ENCODE results near the gene RENBP.

DNA sequence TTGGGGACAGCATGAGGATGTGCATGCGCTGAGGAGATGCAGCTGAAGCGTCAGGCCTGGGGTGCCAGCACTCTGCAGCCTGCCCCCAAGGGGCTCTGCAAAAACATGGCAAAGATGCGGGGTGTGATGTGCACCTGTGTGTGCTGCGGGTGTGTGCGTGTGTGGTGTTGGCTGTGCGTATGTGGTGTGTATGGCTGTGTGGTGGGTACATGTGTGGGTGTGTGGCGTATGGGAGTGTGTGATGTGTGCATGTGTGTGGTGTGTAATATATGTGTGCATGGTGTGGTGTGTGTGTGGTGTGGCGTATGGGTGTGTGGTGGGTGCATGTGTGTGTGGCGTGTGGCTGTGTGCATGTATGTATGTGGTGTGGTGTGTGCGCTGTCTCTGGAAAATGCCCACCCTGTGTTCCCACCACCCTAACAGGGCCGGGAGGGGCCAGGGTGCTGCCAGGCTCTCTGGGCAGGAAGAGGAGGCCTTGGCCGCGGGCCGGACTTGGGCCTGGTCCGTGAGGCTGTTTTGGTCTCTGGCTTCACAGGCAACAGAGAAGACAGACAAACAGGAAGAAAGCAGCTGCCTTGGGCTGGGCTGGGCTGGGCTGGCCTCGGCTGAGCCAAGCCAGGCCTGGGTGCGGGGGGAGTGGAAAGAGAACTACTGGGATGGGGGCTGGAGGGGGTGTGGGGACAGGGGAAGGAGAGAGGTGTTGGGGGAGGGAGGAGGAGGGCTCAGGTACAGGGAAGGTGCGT lies 41.0 kb downstream of the RENBP start:
- TF ChIP-seq, protein P1, sequence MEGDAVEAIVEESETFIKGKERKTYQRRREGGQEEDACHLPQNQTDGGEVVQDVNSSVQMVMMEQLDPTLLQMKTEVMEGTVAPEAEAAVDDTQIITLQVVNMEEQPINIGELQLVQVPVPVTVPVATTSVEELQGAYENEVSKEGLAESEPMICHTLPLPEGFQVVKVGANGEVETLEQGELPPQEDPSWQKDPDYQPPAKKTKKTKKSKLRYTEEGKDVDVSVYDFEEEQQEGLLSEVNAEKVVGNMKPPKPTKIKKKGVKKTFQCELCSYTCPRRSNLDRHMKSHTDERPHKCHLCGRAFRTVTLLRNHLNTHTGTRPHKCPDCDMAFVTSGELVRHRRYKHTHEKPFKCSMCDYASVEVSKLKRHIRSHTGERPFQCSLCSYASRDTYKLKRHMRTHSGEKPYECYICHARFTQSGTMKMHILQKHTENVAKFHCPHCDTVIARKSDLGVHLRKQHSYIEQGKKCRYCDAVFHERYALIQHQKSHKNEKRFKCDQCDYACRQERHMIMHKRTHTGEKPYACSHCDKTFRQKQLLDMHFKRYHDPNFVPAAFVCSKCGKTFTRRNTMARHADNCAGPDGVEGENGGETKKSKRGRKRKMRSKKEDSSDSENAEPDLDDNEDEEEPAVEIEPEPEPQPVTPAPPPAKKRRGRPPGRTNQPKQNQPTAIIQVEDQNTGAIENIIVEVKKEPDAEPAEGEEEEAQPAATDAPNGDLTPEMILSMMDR (IDR thresholded peaks at IDR 0.05), result no peak
- TF ChIP-seq POLR2AphosphoS5 (IDR thresholded peaks at IDR 0.05; ENCODE audit: low read depth, low read length), result no peak
- TF ChIP-seq CHD2 (IDR thresholded peaks at IDR 0.05; ENCODE audit: low read length, partially characterized antibody), result no peak
- TF ChIP-seq SIN3A (IDR thresholded peaks at IDR 0.05; ENCODE audit: borderline replicate concordance, low read depth, low read length), result no peak

Data from SK-N-SH (cell line).